HS-5 (cell line): ENCODE data around the gene CD1D.
"Not testable (repeated sequence)": the region's sequence is repeated elsewhere in the genome, so short reads cannot be mapped to it uniquely, and the experiment has no call there.

Source experiments
- DNase-seq: peaks from one replicate; pipeline ENCODE4 v3.0.0-alpha.2; 2012; ENCODE audit warnings: low read depth

CD1D gene

DNA sequence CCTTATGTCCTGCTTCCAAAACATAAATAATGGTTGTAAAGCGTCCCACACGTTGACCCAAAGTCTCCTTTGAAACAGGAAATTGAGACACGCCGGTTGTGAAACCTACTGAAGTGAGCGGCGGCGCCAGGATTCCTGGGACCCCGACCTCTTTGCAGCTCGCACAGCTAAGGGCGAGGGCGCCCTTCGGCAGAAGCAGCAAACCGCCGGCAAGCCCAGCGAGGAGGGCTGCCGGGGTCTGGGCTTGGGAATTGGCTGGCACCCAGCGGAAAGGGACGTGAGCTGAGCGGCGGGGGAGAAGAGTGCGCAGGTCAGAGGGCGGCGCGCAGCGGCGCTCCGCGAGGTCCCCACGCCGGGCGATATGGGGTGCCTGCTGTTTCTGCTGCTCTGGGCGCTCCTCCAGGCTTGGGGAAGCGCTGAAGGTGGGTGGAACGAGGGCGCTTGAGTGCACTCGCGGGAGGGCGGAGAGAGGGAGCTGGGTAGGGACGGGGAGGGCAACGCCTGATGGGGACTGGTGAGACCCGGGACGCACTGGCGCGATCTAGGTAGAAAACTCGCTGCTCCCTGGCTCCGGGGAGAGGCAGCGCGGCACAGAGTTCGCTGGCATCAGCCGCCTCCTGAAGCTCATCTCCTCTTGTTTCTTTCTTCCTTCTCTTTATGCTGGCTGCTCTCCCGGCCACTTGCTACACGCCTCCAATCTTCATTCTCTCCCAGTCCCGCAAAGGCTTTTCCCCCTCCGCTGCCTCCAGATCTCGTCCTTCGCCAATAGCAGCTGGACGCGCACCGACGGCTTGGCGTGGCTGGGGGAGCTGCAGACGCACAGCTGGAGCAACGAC lies at the start of gene CD1D:
Gene CD1D, plus strand, starts transcription at position 155 of the 836 bp plus-strand sequence. Its CDS starts 207 bp downstream, at position 362.
- no peak for DNase-seq

DNA sequence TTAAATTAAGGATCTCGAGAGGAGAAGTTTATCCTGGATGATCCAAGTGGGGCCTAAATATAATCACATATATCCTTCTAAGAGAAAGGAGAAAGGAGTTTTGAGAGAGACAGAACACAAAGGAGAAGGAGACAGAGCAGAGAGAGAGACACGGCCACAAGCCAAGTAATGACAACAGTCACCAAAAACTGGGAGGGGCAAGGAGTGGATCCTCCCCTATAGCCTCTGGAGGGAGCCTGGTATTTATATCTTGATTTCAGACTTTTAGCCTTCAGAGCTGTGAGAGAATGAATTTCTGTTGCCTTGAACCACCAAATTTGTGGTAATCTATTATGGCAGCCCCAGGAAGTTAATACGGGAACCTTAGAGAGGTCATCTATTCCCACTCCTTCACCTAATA lies 49.5 kb upstream of the CD1D start:
- DNase-seq = no peak

DNA sequence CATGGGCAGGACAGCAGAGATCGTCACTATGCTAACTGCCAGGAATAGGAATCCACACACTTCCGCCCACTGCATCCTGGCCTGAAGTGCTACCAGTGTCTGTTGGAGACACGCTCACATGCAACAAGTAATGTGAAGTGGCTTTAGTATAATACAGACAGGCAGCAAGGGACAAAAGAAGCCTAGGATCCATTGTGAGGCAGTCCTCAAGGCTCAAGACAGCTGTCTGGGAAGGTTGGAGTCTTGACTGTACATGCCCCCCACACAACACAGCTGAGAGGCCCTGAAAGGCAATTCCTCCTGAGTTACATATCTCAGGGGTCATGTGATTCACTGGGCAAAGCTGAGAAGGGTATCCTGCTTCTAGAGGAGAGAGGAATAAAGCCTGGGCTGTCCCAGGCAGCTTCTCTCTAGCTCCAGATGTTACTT lies 39.9 kb upstream of the CD1D start:
- DNase-seq = no peak

DNA sequence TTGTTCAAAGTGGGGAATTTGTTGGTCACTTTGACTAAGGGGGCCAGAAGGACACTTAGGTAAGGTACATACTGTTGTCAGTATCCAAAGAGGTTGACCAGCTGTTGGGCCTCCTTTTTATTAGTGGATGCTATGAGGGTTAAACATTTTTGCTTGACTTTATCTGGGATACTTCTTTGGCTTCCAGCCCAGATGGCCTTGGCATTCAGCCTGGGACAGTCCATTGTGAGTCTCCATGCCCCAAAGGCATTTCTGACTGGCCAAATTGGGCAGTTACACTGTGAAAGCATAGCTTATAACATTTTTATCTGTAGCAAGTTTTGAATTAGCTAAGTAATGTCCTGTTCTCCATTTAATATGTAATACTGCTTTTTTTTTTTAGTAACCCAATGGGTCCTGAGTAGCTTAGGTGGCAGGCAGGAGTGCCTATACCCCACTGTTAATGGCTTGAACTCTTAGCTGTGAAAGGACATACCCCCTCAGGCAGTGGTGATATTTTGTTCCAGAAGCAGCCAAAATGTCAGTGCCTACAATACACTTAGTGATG lies 35.4 kb upstream of the CD1D start:
- peak; percentile 42 for DNase-seq

DNA sequence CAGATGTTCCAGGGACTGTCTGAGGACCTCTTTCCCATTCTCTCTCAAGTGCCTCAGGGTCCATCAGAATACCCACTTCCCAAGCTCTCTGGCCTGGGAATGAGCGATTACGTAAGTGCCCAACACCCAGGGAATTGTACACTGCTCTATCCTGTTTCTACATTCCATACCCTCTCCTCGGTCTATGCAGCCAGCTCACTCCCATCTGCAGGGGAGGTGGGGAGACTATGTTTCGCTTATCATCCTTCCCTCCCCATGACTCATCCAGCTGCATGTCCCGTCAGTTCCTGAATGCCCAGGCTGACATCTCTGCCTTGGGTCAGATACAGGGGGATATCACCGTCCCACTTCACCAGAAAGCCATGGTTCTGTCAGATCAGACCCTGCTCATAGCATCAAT lies 34.5 kb upstream of the CD1D start:
- DNase-seq = no peak

DNA sequence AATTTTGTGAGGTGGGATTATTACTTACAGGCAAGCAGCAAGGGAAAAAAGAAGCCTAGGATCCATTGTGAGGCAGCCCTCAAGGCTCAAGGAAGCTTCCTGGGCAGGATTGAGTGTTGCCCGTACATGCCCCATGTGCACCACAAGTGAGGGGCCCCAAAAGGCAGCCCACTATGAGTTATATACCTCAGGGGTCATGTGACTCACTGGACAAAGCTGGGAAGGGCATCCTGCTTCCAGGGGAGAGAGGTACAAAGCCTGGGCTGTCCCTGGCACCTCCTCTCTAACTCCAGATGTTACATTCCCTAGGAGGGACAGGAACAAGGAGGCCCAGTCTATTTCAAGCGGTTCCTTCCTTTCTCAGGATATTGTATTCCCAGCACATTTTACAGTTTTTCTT lies 34.0 kb upstream of the CD1D start:
- DNase-seq = no peak

DNA sequence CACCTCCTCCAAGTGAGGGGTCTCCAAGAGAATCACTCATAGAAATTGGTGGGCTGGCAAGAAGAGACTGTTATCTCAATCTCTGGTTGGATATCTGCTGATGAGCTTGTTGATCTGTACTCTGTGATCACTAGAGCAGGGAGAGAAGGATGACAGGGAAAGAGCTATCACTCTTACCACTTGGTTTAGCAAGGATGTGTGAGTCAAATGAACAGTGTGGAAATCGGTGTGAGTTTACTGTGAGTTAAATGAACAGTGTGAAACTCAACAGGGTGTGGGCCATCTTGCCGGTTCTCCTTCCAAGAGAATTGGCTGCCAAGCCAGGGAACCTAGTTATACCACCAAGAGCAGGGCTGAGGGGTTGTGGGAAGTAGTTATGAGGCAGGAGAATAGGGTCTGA lies 33.3 kb upstream of the CD1D start:
- DNase-seq = no peak

DNA sequence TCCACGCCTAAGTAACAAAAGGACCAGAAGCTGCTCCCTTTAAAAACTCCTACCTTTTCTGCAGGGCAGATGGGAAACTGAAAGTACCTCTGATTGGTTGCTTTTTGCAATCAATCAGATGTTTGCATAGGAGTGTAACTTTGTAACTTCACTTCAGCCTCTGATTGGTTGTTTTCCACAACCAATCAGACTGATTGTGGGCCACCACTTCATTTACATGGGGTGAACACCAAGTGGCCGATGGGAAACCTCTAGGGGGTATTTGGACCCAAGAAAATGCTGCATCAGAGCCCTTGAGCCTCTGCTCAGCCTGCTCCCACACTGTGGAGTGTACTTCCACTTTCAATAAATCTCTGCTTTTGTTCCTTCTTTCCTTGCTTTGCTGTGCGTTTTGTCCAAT lies 32.8 kb upstream of the CD1D start:
- no peak for DNase-seq

DNA sequence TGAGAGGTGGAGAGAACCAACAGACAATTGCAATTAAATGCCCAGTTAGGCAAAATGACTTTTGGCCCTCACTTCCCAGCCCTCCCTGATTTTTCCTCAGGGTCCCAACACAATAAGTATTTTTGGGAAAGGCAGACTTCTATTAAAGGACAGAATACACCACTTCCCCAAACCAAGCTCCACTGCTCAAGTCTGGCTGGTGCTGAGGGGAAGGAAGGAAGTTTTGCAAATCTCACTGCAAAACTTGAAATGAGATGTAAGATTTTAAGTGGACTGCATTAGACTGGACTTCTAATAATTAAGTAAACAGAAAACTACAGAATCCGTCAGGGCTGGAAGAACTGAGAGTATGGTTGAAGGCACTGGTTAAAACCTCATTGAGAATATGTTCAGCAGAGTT lies 32.2 kb upstream of the CD1D start:
- no peak for DNase-seq

DNA sequence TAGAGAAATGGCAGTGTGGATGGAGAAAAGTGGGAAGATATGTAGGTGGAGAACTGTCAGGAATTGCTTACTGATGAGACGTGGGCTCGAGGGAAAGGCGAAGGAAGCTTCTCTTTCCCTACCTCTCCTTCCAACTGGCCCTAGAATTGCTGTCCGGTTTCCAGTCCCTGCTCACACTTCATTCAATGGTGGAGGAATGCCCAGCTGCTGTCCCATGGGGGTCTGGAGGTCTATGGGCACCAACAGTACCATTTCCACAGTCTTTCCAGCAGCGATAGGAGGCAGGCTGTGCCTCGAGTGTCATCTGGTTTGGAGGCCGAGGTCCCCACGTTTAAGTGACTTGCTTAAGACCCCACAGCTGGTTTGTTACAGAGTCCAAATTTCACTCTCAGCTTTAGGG lies 31.5 kb upstream of the CD1D start:
- no peak for DNase-seq

DNA sequence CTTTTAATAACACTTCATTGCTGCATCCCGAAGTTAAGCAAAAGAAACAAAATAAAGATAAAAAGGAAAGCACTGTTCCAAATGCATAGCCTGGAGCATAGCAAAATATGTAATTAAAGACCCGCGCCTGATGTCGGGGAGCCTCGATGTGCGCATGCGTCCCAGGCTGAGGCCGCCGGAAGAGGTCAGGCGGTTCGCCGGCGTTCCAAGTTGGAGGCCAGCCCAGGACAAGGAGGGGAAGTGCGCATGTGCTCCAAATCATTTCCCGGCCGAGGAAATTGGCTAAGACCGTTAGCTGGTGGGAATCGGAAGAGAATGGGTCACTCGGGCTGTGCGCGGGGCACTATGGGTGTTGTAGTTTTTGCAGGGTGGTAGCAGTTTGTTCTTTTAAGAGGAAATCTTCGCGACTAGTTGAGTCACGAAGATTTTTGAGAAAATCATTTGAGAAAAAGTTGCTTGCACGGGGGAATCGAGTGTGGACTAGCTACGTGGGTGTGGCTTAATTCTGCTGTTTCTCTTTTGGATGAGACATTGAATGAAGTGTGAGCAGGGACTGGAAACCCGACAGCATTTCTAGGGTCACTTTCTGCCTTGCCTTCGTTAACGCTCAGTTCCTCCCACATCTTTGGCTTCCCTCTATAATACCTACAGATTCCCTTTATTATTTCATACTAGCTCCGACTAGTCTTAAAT lies 31.0 kb upstream of the CD1D start:
- DNase-seq = peak; percentile 90

DNA sequence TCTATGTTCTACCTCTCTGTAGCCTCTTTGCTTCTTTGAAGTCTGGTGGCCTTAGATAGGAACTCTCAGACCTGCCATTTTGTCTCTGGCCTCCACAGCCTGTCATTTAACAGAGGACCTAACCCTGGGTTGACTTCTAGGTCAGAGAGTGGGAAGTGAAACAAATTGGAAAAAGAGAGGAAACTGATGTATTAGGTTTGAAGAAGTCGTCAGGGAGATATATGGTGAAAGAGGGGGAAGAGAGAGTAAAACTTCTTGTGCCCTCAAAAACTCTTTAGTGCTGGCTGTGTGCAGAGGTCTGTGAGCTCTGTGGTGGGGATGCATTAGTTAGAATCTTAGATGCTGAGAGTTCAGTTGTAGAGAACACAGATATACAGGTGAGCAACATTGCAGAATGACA lies 30.2 kb upstream of the CD1D start:
- no peak for DNase-seq

DNA sequence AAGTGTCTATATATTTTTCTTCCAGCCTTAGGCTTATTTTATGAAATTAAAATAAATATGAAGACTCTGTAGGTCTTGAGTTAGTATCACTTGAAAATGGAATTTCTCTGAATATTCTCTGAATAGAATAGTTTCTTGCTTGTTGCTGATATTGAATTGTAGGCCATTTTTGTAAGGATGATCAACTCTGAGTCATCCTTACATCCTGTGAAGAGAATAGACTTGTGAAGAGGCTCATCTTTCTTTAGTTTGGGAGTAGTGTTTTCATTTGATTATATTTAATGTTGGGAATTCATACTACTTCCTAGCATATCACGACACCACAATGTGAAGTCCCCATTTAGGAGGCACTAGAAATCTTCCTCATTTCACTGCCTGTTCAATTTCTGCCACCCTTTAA lies 27.5 kb upstream of the CD1D start:
- no peak for DNase-seq

DNA sequence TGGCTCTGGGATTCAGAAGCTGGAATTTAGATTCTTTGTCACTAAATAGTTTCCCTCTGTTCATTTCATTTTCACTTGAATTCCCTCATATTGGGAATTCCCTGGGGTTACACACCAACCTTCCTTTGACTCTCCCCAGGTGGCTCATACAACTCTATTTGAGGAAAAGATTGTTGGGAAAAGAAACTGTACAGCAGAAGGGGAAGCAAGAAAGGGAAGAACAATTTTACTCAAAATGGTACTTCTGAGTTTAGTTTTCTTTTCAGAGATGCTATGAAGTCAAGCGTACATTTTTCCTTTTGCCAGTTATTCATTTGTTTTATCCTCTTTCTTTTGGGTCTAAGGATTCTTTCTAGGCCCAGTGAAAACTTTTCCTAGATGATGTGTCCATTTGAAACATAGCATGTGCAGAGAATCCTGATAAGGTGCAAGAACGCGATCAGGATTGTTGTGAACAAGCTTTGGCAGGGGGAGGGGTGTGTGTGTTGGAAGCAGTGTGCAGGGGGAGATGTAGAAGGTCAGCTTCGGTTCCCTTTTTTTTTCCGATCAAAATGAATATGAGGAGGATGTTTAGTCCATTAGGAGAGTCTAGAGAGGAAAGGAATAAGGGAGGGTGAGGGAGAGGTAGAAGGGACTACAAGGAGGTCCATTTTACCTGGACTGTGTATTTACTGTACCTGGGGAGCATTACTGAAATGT lies 26.8 kb upstream of the CD1D start:
- DNase-seq = no peak

DNA sequence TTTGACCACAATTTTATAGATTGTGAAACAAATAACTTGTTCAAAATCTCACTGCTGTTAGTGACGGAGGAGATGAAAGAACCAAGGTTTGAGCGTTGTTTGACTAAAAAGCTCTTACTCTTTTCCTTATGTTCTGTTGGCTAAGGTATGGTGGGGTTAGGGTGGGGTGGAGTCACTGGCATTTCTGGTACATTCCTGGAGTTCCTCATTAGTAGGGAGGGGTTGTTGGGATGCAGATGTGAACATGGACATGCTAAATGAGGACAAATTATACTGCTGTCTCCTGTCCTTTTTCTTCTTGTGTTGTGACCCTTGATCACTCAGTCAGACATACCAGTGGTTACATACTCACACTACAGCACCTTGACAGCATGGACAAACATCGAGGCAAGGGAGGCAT lies 26.2 kb upstream of the CD1D start:
- DNase-seq = no peak

DNA sequence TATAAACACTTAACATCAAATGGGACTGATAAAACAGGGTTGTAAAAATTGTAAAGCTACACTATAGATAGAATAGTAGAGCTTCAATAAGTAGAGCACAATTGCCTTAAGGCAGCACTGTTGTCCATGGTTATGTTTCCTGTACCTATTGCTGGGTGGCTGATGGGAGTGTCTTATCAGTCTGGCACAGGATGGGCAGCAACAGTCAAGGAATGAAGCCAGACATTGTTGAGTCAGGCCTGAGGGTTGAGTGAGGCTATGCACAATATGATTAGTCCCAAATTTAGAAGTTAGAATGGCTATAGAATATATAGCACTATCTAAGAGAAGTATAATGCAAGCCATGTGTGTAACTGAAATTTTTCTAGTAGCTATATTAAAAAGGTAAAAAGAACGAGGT lies 25.0 kb upstream of the CD1D start:
- DNase-seq = no peak

DNA sequence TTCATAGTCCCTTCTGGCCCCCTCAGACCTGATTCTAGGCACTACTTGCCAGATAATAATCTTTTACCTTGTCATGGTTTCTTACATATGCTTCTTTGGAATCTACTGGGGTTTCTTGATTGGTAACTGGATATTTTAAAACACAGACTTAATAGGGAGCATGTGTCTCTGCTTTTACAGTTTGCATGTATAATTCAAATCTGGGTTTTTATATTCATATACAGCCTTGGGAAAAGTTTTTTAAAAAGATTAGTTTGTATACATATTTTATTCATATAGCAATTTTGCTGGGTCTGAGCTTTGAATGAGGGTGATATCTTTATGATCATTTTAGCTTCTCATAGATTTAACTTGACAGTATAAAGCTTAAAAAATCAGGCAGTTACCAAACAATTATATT lies 21.1 kb upstream of the CD1D start:
- no peak for DNase-seq

DNA sequence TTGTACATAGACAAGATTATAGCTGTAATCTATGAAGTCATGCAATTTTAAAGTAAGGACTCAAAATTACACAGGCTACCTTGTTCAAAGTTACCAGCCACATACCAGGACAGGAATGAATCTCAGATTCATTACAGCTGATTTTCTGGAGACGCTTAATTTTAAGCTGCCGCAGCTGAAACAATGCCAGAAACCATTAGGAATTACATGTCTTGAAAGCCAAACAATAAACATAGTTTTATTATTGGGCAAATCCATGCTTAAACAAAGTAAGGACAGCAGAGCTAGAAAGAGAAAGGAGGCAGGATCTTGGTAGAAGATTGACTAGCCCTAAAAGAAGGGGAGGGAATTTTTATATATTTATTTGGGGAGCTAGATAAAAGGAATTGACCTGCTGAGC lies 19.2 kb upstream of the CD1D start:
- DNase-seq = no peak

DNA sequence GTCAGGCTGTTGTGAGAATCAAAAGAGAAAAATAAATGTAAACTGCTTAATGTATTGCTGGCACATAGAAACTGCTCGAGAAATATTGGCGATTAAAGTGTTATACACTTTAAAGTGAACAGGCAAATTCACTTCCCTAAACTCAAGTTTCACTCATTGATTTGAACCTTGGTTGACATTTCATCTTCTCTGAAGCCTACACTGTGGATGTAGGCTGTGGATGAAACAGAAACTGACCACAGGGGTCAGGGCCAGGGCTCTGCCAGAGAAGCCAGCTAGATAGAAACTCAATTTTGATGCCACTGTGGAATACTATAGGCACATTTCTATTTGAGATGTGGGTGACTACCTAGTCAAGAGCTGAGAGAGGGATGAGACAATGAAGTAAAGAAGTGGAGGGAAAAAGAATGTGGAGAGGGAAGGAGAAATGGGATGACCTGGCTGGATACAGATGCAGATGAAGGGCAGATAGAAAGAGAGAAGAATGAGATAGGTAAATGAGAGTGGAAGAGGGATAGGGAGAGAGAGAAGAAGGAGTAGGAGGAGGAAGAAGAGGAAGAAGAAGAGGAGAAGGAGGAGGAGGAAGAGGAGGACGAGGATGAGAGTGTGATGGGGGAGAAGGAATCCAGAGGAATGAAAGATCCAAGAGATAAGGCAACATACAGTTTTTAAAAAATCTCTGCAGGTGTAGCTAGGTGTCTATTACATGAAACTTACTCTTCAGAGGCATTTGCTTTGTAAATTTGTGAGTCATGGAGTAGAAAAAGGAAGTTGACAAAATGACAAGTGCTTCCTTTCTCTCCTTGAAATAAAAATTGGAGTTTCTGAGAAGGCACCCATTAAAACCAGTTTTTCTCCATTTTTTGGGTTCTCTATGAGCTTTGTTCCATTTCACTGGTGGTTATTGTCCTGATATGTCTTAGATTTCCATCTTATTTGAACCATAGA lies 17.4 kb upstream of the CD1D start:
- no peak for DNase-seq

DNA sequence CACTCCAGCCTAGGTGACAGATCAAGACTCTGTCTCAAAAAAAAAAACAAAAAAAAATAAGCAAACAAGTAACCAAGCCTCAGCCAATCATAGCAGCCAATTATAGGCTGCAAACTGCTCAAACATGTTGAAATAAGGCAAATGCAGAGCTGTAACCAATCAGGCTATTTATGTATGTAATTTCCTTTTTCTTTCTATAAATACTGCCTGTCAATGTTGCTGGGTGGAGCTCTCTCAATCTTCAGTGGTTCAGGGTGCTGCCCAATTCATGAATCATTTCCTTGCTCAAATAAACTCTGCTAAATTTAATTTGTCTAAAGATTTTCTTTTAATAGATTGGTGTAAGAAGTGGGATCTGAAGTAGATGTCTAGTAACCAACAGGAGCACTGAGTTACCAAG lies 11.6 kb upstream of the CD1D start:
- no peak for DNase-seq

DNA sequence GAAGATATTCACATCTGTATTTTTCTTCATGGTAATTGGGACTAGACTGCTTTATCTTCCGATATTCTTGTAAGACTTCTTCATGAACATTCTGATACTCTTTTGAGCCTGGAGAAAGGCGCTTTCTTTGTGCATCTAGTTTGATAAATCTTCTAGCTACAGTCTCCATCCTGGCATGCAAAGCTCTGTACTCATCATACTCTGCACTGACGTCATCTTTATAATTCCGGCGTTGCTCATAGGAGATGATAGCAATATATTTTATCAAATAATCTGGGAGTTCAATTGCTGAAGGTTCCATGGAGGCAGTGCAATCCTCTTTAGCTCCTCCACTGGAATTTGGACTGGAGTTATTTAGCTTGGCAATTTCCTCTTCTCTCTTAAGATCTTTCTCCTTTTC lies 4.8 kb upstream of the CD1D start:
- DNase-seq = not testable (repeated sequence)

DNA sequence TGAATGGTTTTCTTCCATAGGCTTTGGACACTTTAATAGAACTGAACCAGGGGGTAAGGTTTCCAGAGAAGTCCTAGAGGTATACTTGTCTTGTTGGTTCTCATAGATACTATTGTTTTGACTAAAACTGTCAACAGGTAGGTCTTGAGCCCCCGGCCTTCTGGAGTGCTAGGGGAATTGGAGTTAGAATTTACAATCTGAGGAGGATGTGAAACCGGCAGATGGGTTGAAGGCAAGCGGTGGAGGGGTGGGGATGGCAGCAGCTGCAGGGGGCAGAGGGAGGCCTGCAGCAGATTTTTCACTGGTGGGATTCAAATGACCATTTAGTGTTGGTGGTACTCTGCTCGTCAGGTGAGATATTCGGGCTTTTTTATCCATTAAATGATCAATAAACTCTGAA lies 4.3 kb upstream of the CD1D start:
- DNase-seq = no peak
